NT2/D1 (cell line): ENCODE results near the gene NT5M.

ENCODE experiments used
- SUZ12 ChIP-seq: IDR thresholded peaks from 2 replicates; pipeline ENCODE4 v1.6.1; 2011; ENCODE audit not compliant: insufficient read length, insufficient read depth; ENCODE audit errors: extremely low read depth
- ZNF274 ChIP-seq: IDR thresholded peaks from 2 replicates; pipeline ENCODE4 v1.6.1; 2011; ENCODE audit warnings: mild to moderate bottlenecking, low read depth, low read length

- TF ChIP-seq SUZ12 (no peak), ZNF274 (no peak)
Observed at GRCh38 chr17:17363638-17364337, 60.6 kb downstream of the NT5M start.
